Stimulated activated naive B cell treated with anti-CD40 and anti-IgM and Interleukin-4, amounts not matched to agents 10 μg/mL and 1 μg/mL and 100 μg/mL, for 72 hours (primary cell): ENCODE measurements around the gene SAMD11.

ENCODE experiments used
- ATAC-seq, 2 donors: fragments of 150-1000 bp; cut with Tn5 transposase; replicated peaks; 2 replicates each; pipeline ENCODE4 v1.10.0; 2021; ENCODE audit warnings: moderate library complexity in 1 of 2
- DNase-seq: peaks from one replicate; pipeline ENCODE4 v3.0.0; 2021
- H3K27ac Mint-ChIP-seq: one replicate; pipeline ENCODE4 v1.8.0; 2022; ENCODE audit warnings: mild to moderate bottlenecking, mixed read lengths
- H3K27me3 Mint-ChIP-seq, 2 donors: one replicate each; pipeline ENCODE4 v1.8.0; 2022; ENCODE audit warnings: mixed read lengths in 2 of 2
- H3K36me3 Mint-ChIP-seq, 2 donors: one replicate each; pipeline ENCODE4 v1.8.0; 2022; ENCODE audit warnings: mixed read lengths in 2 of 2, mild to moderate bottlenecking in 1 of 2
- H3K4me1 Mint-ChIP-seq, 2 donors: one replicate each; pipeline ENCODE4 v1.8.0; 2022; ENCODE audit warnings: mixed read lengths in 2 of 2, mild to moderate bottlenecking in 1 of 2
- H3K4me3 Mint-ChIP-seq, 2 donors: one replicate each; pipeline ENCODE4 v1.8.0; 2022; ENCODE audit warnings: mild to moderate bottlenecking in 2 of 2, mixed read lengths in 2 of 2, moderate library complexity in 1 of 2
- H3K9me3 Mint-ChIP-seq, 2 donors: one replicate each; pipeline ENCODE4 v1.8.0; 2022; ENCODE audit warnings: mixed read lengths in 2 of 2, mild to moderate bottlenecking in 1 of 2

SAMD11 gene

DNA sequence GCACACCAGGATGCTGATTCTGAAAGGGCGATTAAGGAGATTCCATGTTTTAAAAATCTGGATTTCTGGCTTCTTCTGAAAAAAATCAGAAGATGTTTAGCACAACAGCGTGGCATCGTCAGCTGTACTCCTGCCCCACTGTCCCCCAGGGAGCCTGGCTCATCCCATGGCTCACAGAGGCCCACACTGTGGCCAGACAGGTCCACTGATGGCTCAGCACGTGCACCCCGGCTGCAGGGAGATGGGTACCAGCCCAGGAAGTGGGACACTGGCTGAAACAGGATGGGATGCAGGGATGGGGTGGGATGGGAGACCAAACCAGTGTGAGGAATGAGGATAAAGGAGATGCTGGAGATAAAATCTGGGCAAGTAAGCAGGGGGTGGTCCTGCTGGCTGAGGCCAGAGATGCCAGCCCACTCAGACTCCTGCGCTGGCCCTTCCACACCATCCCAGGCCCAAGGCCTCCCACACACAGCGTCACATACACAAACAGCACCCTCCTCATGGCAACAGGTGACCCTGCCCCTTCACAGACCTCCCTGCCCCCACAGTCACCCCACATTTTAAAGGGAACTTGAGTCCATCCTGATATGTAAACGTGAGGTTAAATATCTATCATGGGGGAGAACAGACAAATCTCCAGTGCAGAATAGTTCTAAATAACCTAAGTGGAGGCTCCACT is 23.9 kb upstream of the SAMD11 start:
- peaks cover 13 to 24% of the 10 kb centered on the region in 2 donors for H3K4me1 Mint-ChIP-seq
- no peak overlapping the region for H3K4me3 Mint-ChIP-seq
- DNase-seq (no peak), ATAC-seq (no peak)
- H3K9me3 Mint-ChIP-seq: peaks cover 3 to 9% of the 10 kb centered on the region in 2 donors
- peaks cover 55 to 75% of the 10 kb centered on the region in 2 donors for H3K27me3 Mint-ChIP-seq
- peaks cover 2 to 3% of the 10 kb centered on the region in 2 donors for H3K36me3 Mint-ChIP-seq
- H3K27ac Mint-ChIP-seq: no peak overlapping the region

DNA sequence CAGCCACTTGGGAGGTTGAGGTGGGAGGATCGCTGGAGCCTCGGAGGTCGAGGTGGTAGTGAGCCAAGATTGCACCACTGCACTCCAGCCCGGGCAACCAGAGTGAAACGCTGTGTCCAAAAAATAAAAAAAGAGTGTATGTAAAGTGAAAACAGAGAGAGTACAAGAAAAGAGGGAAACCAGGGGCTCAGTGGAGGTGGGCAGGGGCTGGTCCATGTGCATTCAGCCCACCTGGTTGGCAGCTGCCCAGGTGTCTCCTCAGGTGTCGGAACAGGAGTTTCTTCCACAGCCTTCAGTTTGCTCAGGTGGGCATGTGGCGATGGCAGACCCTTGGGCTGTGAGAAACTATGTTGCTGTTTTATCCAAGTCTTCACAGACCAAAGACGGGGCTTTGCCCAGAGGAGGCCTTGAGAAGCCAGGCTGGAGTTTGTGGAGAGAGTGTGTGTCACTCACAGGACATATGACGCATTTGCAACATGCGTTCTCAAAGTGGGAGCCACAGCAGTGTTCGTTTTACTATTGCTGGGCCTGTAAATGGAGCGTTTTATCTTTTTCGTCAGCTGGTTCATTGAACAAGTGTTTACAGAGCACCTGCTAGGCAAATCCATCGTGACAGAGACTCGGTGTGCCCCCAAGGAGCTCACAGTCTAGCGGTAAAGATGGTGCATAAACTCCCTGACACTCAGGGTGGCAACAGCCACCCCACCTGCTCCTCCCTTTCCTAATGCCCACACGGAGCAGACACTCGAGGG is 22.4 kb upstream of the SAMD11 start:
- Mint-ChIP-seq H3K4me1 (peaks cover 21 to 39% of the 10 kb centered on the region in 2 donors), H3K36me3 (peaks cover 2 to 3% of the 10 kb centered on the region in 2 donors), H3K9me3 (peaks cover 3 to 9% of the 10 kb centered on the region in 2 donors), H3K4me3 (no peak overlapping the region), H3K27me3 (peaks cover 55 to 75% of the 10 kb centered on the region in 2 donors), H3K27ac (no peak overlapping the region)
- DNase-seq (no peak), ATAC-seq (no peak)

DNA sequence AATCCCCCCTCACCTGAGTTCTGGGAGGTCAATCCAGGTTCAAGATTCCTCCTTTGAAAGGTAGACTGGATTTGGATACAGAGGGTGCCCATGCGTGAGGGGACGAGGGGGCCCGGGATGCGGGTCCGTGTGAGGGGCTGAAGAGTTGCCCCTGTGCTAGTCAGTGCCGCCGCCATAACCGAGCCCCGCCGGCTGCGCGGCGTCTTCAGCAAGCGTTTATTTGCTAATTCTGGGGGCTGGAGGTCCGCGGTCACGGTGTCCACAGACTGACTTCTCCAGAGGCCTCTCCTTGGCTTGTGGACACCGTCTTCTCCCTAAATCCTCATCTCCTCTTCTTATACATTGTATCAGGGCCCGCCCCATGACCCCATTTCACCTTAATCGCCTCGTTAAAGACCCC is 20.9 kb upstream of the SAMD11 start:
- Mint-ChIP-seq H3K27me3 (peaks cover 58 to 78% of the 10 kb centered on the region in 2 donors), H3K9me3 (peaks cover 3 to 9% of the 10 kb centered on the region in 2 donors), H3K4me3 (no peak overlapping the region), H3K27ac (no peak overlapping the region), H3K36me3 (peaks cover 2 to 3% of the 10 kb centered on the region in 2 donors), H3K4me1 (peaks cover 26 to 38% of the 10 kb centered on the region in 2 donors)
- no peak for DNase-seq
- ATAC-seq: no peak

DNA sequence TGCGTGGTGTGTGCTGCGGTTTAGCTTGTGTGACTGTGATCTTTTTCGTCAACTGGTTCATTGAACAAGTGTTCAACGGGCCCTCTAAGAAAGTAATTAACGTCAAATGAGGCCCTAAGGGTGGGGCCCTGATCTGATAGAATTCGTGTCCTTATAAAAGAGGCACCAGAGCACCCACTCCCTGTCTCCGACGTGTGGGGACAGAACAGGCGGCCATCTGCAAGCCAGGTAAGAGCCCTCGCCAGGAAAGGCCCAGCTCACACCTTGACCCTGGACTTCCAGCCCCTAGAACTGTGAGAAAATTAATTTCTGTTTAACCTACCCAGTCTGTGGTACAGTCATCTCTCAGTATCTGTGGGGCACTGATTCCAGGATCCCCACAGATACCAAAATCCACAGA is 20.4 kb upstream of the SAMD11 start:
- Mint-ChIP-seq H3K27me3 (peaks cover 58 to 78% of the 10 kb centered on the region in 2 donors), H3K36me3 (peaks cover 0 to 3% of the 10 kb centered on the region in 2 donors), H3K9me3 (peaks cover 0 to 4% of the 10 kb centered on the region in 2 donors), H3K4me3 (peak overlapping the region in 1 of 2 donors; percentile 84), H3K4me1 (peaks cover 22 to 38% of the 10 kb centered on the region in 2 donors), H3K27ac (no peak overlapping the region)
- ATAC-seq: no peak
- DNase-seq: no peak

DNA sequence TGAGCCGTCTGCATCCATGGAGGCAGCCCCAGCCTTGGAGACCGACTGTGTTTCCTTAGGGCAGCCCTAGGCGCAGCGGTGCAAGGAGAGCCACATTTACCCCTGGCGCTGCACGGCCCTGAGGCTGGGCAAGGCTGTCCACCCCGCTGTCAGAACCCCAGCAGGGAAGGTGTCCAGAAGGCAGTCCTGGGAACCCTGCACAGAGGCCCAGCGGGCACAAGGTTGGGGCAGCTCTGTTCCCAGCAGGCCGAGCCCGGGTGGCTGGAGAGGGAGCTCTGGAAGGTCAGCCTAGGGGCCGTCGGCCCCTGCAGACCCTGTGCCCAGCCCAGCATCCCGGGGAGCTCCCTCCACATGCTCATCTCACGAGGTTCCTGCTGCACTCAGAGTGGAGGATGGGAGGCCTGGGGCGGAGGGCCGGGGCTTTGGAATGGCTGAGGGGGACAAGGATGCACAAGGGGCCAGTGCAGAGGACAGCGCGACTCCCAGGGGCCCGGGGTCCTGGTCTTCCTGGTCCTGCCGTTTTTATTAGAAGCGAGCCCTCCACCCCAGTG is 19.9 kb upstream of the SAMD11 start:
- Mint-ChIP-seq H3K36me3 (peaks cover 0 to 3% of the 10 kb centered on the region in 2 donors), H3K9me3 (no peaks in the 10 kb centered on the region), H3K27ac (no peak overlapping the region), H3K27me3 (peaks cover 55 to 76% of the 10 kb centered on the region in 2 donors), H3K4me1 (peaks cover 18 to 34% of the 10 kb centered on the region in 2 donors), H3K4me3 (peak overlapping the region; percentile 59 to 84)
- DNase-seq (no peak), ATAC-seq (no peak)

DNA sequence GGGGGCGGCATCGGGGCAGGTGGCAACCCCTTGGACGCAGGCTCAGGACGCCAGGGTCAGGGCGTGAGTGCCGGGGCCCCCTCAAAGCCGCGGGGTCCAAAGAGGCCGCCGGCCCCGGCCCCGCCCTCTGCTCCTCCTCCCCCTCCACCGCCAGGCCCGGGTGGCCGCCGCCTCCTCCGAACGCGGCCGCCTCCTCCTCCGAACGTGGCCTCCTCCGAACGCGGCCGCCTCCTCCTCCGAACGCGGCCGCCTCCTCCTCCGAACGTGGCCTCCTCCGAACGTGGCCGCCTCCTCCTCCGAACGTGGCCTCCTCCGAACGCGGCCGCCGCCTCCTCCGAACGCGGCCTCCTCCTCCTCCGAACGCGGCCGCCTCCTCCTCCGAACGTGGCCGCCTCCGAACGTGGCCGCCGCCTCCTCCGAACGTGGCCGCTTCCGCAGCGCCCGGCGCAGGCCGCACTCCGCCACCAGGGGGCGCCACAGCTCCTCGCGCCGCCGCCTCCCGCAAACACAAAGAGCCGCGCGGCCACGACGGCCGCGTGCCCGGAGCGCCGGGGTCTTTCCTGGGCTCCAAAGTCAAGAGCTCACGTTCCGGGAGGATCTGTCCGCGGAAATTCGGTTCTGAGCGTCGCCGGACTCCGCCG is 19.3 kb upstream of the SAMD11 start:
- H3K27me3 Mint-ChIP-seq: peaks cover 52 to 71% of the 10 kb centered on the region in 2 donors
- H3K27ac Mint-ChIP-seq: peak overlapping the region; percentile 77
- peaks cover 18 to 33% of the 10 kb centered on the region in 2 donors for H3K4me1 Mint-ChIP-seq
- H3K36me3 Mint-ChIP-seq: peaks cover 0 to 3% of the 10 kb centered on the region in 2 donors
- DNase-seq (peak; percentile 79), ATAC-seq (peak; percentile 77 to 78)
- no peaks in the 10 kb centered on the region for H3K9me3 Mint-ChIP-seq
- H3K4me3 Mint-ChIP-seq: peak overlapping the region; percentile 80 to 84

DNA sequence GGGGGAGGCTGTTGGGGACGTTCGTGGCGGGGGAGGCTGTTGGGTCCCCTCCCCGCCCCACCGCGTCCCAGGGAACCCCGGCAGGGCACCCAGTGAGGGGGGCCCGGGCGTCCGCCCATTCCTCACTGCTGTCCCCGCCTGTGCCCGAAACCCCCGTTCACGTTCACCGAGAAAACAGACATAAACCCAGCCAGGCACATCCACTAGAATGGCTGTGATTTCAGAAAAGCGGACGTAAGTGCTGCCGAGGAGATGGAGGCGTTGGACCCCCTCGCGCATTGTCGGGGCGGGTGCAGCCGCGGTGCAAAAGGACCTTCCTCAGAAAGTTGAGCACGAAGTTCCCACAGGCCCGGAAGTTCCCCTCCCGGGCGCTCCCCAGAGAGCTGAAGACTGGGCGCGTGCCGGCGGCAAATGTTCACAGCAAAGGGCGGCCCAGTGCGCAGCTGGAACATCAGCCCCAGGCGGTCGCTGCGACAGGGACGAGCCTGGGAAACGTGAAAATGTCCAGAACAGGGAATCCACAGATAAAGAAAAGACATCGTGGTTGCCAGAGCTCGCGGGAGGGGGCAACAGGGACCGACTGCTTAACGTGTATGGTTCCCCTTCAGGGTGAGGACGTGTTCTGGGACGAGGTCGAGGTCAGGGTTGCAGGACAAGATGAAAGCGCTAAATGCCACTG is 18.5 kb upstream of the SAMD11 start:
- H3K4me3 Mint-ChIP-seq: peak overlapping the region; percentile 78 to 80
- H3K4me1 Mint-ChIP-seq: peaks cover 18 to 33% of the 10 kb centered on the region in 2 donors
- peaks cover 46 to 64% of the 10 kb centered on the region in 2 donors for H3K27me3 Mint-ChIP-seq
- ATAC-seq (peak; percentile 37 to 44), DNase-seq (peak; percentile 37)
- no peaks in the 10 kb centered on the region for H3K9me3 Mint-ChIP-seq
- H3K27ac Mint-ChIP-seq: peak overlapping the region; percentile 87
- peaks cover 0 to 3% of the 10 kb centered on the region in 2 donors for H3K36me3 Mint-ChIP-seq

DNA sequence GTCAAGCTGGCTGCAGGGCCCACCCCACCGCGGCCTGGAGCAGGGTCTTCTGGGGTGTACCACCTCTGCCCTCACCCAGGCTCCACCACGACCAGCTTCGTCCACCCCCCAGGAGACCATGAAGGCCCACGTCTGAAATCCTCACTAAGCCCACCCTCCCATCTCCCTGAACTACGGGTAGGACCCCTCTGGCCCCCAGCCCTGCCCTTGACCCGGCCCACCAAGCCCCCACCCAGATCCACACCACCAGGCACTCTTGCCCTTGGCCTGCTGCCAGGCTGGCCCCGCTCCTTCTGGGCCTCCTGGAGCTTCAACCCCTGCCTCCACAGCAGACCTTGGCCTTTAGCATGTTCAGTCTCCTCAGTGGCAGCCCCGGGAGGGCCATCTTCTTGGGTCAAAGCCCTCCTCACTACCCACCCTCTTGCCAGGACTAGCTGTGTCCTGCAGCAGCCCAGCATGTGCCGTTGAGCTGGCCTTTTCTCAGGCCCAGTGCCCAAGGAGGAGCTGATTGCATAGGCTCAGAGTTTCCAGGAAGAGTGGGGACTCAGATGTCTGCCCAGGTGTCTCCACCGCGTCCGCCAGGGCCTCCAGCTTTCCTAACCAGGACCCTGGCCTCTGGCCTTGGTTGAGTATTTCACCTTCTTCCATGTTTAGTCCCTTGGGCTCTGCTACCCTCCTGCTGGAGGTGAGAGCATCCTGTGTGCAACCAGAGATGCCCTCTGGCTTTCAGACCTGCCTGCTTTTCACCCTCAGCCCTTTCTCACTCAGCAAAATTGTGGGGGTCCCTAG is 17.7 kb upstream of the SAMD11 start:
- Mint-ChIP-seq H3K27me3 (peaks cover 48 to 64% of the 10 kb centered on the region in 2 donors), H3K9me3 (no peaks in the 10 kb centered on the region), H3K27ac (no peak overlapping the region), H3K4me1 (peaks cover 18 to 33% of the 10 kb centered on the region in 2 donors), H3K4me3 (peak overlapping the region; percentile 47 to 50), H3K36me3 (peaks cover 0 to 4% of the 10 kb centered on the region in 2 donors)
- no peak for DNase-seq
- no peak for ATAC-seq

DNA sequence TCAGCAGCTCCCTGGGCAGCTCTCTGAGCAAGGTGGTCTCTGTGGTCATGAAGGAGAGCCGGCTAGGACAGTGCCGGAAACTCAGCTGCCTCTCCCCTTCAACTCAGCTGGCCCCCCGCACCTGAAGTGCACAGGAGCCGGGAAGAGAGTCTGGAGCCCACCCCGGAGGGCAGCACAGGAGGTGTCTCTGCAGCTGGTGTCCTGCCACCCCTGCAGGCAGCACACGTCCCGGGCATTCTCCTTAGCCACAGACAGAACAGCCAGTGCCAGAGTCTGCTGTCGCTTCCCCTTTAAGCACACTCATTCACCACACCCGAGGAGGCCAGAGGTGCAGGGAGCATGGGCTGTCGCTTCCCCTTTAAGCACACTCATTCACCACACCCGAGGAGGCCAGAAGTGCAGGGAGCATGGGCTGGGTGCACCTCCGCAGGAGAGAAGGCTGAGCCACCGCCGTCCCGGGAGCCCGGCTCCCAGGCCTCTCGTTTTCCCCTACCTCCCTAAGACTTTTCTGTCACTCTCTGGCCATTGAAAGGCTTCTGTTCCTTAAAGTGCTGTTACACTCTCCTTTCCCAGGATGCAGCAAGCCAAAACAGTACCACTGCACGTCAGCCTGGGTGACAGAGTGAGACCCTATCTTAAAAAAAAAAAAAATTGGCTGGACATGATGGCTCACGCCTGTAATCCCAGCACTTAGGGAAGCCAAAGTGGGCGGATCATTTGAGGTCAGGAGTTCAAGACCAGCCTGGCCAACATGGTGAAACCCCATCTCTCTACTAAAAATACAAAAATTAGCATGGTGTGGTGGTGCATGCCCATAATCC is 16.9 kb upstream of the SAMD11 start:
- peak; percentile 46 for DNase-seq
- H3K9me3 Mint-ChIP-seq: no peaks in the 10 kb centered on the region
- H3K4me3 Mint-ChIP-seq: peak overlapping the region; percentile 47 to 50

DNA sequence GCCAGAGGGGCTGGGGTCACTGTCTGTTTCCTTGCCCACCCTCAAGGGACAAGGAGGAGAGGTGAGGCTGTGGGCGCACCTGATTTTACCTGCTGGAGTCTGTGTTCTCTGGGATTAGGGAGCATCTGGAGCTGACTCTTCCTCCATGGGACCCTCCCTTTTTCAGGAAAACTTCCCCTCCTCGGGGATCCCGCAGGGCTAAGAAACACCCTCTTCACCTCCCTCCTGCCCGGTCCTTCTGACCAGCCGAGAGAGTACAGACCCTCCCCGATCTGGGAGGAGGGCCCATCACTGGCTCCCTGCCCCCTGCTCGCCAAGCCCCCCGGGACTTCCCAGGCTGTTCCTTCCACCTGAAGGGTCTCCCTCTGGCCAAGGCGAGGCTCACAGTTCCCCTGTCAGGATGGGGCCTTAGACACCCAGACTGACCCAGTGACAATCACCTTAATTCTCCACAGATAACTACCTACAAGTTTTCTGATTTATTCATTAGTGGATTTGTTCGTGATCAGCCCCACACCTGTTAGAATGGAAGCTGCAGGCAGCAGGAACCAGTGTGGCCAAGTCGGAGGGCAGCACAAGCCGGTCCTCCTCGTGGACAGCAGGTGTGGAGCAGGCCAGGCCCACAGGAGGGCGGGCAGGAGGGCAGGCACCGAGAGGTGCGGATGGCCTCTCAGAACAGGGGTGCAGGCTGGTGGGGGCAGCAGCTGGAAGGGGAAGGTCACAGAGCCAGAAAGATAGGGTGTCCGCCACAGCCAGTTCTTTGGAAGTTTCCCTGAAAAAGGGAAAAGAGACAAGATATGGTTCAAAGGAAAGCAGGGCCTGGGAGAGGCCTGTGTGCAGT is 15.9 kb upstream of the SAMD11 start:
- no peak for ATAC-seq
- peaks cover 23 to 33% of the 10 kb centered on the region in 2 donors for H3K4me1 Mint-ChIP-seq
- no peak overlapping the region for H3K27ac Mint-ChIP-seq
- no peak for DNase-seq
- H3K9me3 Mint-ChIP-seq: no peaks in the 10 kb centered on the region
- no peak overlapping the region for H3K4me3 Mint-ChIP-seq
- H3K36me3 Mint-ChIP-seq: peaks cover 0 to 7% of the 10 kb centered on the region in 2 donors
- peaks cover 53 to 68% of the 10 kb centered on the region in 2 donors for H3K27me3 Mint-ChIP-seq

More for the DNA sequence above, 16.9 kb upstream of the SAMD11 start:
- Mint-ChIP-seq H3K36me3 (peaks cover 0 to 7% of the 10 kb centered on the region in 2 donors), H3K4me1 (peaks cover 18 to 33% of the 10 kb centered on the region in 2 donors), H3K27me3 (peaks cover 48 to 68% of the 10 kb centered on the region in 2 donors), H3K27ac (no peak overlapping the region)
- ATAC-seq: peak; percentile 90

DNA sequence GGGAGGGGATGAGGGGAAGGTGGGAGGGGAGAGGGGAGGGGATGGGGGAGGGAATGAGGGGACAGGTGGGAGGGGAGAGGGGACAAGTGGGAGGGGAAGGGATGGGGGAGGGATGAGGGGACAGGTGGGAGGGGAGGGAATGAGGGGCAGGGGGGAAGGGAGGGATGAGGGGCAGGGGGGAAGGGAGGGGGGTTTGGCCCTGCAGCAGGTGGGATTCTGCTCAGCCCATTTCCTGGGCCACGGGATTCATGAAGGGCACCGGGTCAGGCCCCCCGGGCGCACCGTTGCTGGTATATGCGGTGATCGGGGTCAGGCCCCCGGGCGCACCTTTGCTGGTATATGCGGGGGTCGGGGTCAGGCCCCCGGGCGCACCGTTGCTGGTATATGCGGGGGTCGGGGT is 15.1 kb upstream of the SAMD11 start:
- H3K4me1 Mint-ChIP-seq: peaks cover 23 to 33% of the 10 kb centered on the region in 2 donors
- no peak overlapping the region for H3K27ac Mint-ChIP-seq
- peaks cover 0 to 7% of the 10 kb centered on the region in 2 donors for H3K36me3 Mint-ChIP-seq
- peaks cover 54 to 72% of the 10 kb centered on the region in 2 donors for H3K27me3 Mint-ChIP-seq
- no peak overlapping the region for H3K4me3 Mint-ChIP-seq
- H3K9me3 Mint-ChIP-seq: no peaks in the 10 kb centered on the region
- DNase-seq: no peak
- ATAC-seq: no peak

DNA sequence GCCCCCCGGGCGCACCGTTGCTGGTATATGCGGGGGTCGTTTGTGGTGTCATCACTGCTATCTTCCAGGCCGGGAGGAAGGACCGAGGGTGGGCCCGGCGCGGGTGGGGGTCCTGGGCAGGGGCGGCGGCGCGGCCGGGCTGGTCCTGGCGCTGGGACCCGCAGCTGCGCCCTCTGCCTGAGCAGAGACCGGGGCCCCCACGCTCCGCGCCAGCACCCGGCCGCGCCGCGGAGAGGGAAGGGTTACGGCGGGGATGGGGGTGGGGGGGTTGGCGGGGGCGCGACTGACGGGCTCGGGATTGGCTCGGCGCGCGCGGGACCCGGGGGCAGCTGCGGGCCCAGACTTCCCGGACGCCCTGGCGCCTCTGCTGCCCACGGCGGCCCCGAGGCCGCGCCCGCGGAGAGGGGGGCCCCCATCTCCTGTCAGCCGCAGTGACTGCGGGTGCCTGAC is 13.8 kb upstream of the SAMD11 start:
- peaks cover 20 to 28% of the 10 kb centered on the region in 2 donors for H3K4me1 Mint-ChIP-seq
- H3K9me3 Mint-ChIP-seq: no peaks in the 10 kb centered on the region
- no peak overlapping the region for H3K4me3 Mint-ChIP-seq
- no peak overlapping the region for H3K27ac Mint-ChIP-seq
- peaks cover 54 to 78% of the 10 kb centered on the region in 2 donors for H3K27me3 Mint-ChIP-seq
- DNase-seq (no peak), ATAC-seq (no peak)
- H3K36me3 Mint-ChIP-seq: peaks cover 0 to 7% of the 10 kb centered on the region in 2 donors
